Measurements from ENCODE around the gene MRPS22. TPM values are rescaled to one million over a fixed set of nuclear protein-coding genes. Genes with fewer than 3 reads are reported as not detected.
"Not testable (repeated sequence)": the region's sequence is repeated elsewhere in the genome, so short reads cannot be mapped to it uniquely, and the experiment has no call there.

Gene MRPS22
- total and polyA plus RNA-seq, 9 of the 15 experiments (the other 6 are each of a cell fraction or from before 2014, with no cell fraction given): 148 to 397 (median 229) TPM

DNA sequence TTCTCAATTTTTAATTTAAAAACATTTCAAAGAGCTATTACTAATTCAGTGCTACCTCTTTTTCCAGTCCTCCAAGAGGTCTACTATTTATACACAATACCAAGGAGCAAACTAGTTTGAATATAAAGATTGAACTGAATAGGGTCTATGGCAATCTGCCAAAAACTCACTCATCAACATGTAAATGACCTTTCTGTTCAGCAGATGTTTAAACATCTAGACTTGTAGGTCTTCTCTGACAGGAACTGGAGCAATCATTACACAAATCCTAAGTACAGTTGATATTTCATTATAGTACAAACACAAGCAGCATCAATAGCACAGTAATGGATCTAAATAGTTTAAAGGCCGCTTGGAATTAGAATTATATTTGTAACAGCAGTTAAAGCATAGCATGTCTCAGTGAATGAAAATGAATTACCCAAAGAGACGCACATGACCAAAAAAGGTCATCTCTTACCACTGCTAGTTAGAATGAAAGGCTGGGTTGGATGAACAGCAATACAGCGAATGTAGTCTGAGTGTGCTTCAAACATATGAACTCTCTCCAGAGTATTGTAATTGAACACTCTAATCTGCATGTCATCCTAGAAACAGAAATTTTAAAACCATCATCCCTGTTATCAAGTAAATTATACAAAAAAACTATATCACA lies 34.9 kb downstream of the MRPS22 start:
- CTCF ChIA-PET (ENCODE audit: low intra/inter-chr PET ratio): no interaction called here
- intact Hi-C loops (cut with micrococcal nuclease) (no loop called here), in situ Hi-C loops (cut with MboI) (no loop called here)
- H3K4me3 ChIP-seq: no peak overlapping the region
- H4K20me1 ChIP-seq (replicated peaks; ENCODE audit: control insufficient read depth, insufficient read depth, low read length): 0 out of 2 replicates have a peak, but pooled peaks cover 3% of the 10 kb centered on the region
- H3K79me2 ChIP-seq (ENCODE audit: control insufficient read depth, insufficient read depth, low read length): peaks cover 39% of the 10 kb centered on the region
- no peak for FAIRE-seq
- no peaks in the 10 kb centered on the region for H3K9me3 ChIP-seq (replicated peaks; ENCODE audit: control insufficient read depth, insufficient read depth, low read depth, low read length)
- H3K4me1 ChIP-seq (replicated peaks in 1 of 2; ENCODE audit: control insufficient read depth in 2 of 2, insufficient read depth in 2 of 2, low read length in 2 of 2): no peaks in the 10 kb centered on the region; a peak in 2 of 5 replicates
- H3K27ac ChIP-seq (ENCODE audit: extremely low read depth, low read depth, low read length): no peak overlapping the region
- POLR2A ChIA-PET: interaction anchor here (0.6 to 1.5 kb wide), 3 partner anchors 12 to 354 kb away, joined by 3 read pairs; no protein-coding TSS in a partner anchor
- no peak overlapping the region for H2AFZ ChIP-seq (ENCODE audit: low read depth, low read length)
- WGBS (ENCODE audit: insufficient coverage, low coverage, missing lambda C conversion rate): 91% methylated on average over 3 of the region's 3 CpGs
- no peak overlapping the region for H3K9ac ChIP-seq (ENCODE audit: insufficient read depth in 1 of 2, low read depth in 2 of 2, low read length in 2 of 2)
- BruUV-seq (replicated peaks): no TSS peak
- no peaks in the 10 kb centered on the region for H3K9me1 ChIP-seq (ENCODE audit: control insufficient read depth, insufficient read depth, low read length)
- TF ChIP-seq ZNF644 (tag; IDR thresholded peaks at IDR 0.05; ENCODE audit: low read depth) (no peak), NFIX (CRISPR knock-in tag; IDR thresholded peaks at IDR 0.05; ENCODE audit: low read depth) (peak; percentile 53; the same call in 1 of the 2 replicates), CEBPG (CRISPR knock-in tag; IDR thresholded peaks at IDR 0.05) (no peak), CEBPG (tag; conservative IDR thresholded peaks at IDR 0.05 in 1 of 2, IDR thresholded peaks at IDR 0.05 in 1 of 2) (no peak), NFIC (IDR thresholded peaks at IDR 0.05) (peak; percentile 89)
- DNase-seq (ENCODE audit: extremely low read depth in 1 of 4, low spot score in 3 of 4): peak in 1 of 4 experiments; percentile 26
- peaks cover 88% of the 10 kb centered on the region for H3K36me3 ChIP-seq (ENCODE audit: control insufficient read depth, insufficient read depth, low read length)
- no peaks in the 10 kb centered on the region for H3K27me3 ChIP-seq (ENCODE audit: control insufficient read depth in 2 of 2, insufficient read depth in 2 of 2, low read length in 2 of 2)
- ATAC-seq: no peak
- H3K4me2 ChIP-seq (ENCODE audit: insufficient read depth, low read length): no peak overlapping the region

DNA sequence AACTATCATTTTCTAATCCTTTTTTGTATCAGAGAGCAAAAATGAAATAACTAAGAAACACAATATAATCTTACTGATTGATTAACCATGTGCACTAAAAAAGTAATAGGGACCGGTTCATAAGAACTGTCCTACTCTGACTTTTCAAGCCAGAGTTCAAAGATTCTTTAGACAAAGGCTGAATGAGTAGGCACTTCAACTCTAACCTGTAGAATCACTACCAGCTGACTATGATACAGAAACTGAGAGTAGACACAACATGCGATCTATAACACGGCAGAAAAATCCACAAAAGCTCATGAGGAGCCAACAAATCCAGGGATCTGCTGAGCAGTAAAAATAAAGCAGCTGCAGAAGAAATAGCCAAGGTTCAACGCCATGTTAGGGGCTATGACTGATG lies 36.8 kb downstream of the MRPS22 start:
- Histone ChIP-seq H3K36me3 (ENCODE audit: control insufficient read depth, insufficient read depth, low read length) (peaks cover 85% of the 10 kb centered on the region), H3K4me2 (ENCODE audit: insufficient read depth, low read length) (no peak overlapping the region), H2AFZ (ENCODE audit: low read depth, low read length) (no peak overlapping the region), H3K79me2 (ENCODE audit: control insufficient read depth, insufficient read depth, low read length) (peaks cover 57% of the 10 kb centered on the region), H3K4me1 (replicated peaks in 1 of 2; ENCODE audit: control insufficient read depth in 2 of 2, insufficient read depth in 2 of 2, low read length in 2 of 2) (no peaks in the 10 kb centered on the region; a peak in 2 of 5 replicates), H3K27me3 (ENCODE audit: control insufficient read depth in 2 of 2, insufficient read depth in 2 of 2, low read length in 2 of 2) (no peaks in the 10 kb centered on the region), H3K27ac (ENCODE audit: extremely low read depth, low read depth, low read length) (no peak overlapping the region), H3K9me3 (replicated peaks; ENCODE audit: control insufficient read depth, insufficient read depth, low read depth, low read length) (no peaks in the 10 kb centered on the region), H4K20me1 (replicated peaks; ENCODE audit: control insufficient read depth, insufficient read depth, low read length) (0 out of 2 replicates have a peak, but pooled peaks cover 3% of the 10 kb centered on the region), H3K9me1 (ENCODE audit: control insufficient read depth, insufficient read depth, low read length) (no peaks in the 10 kb centered on the region), H3K4me3 (no peak overlapping the region), H3K9ac (ENCODE audit: insufficient read depth in 1 of 2, low read depth in 2 of 2, low read length in 2 of 2) (no peak overlapping the region)
- in situ Hi-C loops (cut with MboI): no loop called here
- ChIA-PET CTCF (ENCODE audit: low intra/inter-chr PET ratio) (no interaction called here), POLR2A (interaction anchor here (0.6 to 2.0 kb wide), 2 partner anchors 10 to 1272 kb away, joined by 3 to 9 read pairs; partner anchors contain the start of gene COPB2)
- TF ChIP-seq ZZZ3 (IDR thresholded peaks at IDR 0.05) (no peak), PHF8 (IDR thresholded peaks at IDR 0.05; ENCODE audit: borderline replicate concordance, low read length) (no peak), POLR2B (IDR thresholded peaks at IDR 0.05; ENCODE audit: low read depth, partially characterized antibody) (no peak), ESRRA (IDR thresholded peaks at IDR 0.05; ENCODE audit: borderline replicate concordance, low read depth) (no peak), ZNF707 (CRISPR knock-in tag; conservative IDR thresholded peaks at IDR 0.05) (no peak)
- intact Hi-C loops (cut with micrococcal nuclease): no loop called here
- ATAC-seq: no peak
- FAIRE-seq: no peak
- WGBS (ENCODE audit: insufficient coverage, low coverage, missing lambda C conversion rate): 94% methylated on average over 4 of the region's 4 CpGs
- BruUV-seq (replicated peaks): no TSS peak
- no peak for DNase-seq (ENCODE audit: extremely low read depth in 1 of 4, low spot score in 3 of 4)

DNA sequence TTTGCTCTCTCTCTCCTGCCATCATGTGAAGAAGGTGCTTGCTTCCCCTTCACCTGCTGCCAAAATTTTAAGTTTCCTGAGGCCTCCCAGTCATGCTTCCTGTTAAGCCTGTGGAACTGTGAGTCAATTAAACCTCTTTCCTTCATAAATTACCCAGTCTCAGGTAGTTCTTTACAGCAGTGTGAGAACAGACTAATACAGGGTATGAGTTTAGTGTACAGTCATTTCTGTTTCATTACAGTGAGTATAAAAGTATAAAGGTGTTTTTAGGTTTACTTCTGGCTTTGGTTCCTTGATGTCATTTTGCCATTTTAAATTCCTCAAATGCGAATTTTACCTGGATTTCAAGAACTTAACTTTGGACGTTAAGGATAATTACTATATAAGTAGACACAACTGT lies 38.5 kb downstream of the MRPS22 start:
- H3K27me3 ChIP-seq (ENCODE audit: control insufficient read depth in 2 of 2, insufficient read depth in 2 of 2, low read length in 2 of 2); H3K9ac ChIP-seq (ENCODE audit: insufficient read depth in 1 of 2, low read depth in 2 of 2, low read length in 2 of 2); H3K4me3 ChIP-seq; CTCF ChIA-PET (ENCODE audit: low intra/inter-chr PET ratio); H3K27ac ChIP-seq (ENCODE audit: extremely low read depth, low read depth, low read length); H3K4me2 ChIP-seq (ENCODE audit: insufficient read depth, low read length); DNase-seq (ENCODE audit: extremely low read depth in 1 of 4, low spot score in 3 of 4); BruUV-seq (replicated peaks); ATAC-seq; intact Hi-C loops (cut with micrococcal nuclease); in situ Hi-C loops (cut with MboI); H3K9me3 ChIP-seq (replicated peaks; ENCODE audit: control insufficient read depth, insufficient read depth, low read depth, low read length); H4K20me1 ChIP-seq (replicated peaks; ENCODE audit: control insufficient read depth, insufficient read depth, low read length); POLR2A ChIA-PET; FAIRE-seq; H2AFZ ChIP-seq (ENCODE audit: low read depth, low read length); H3K9me1 ChIP-seq (ENCODE audit: control insufficient read depth, insufficient read depth, low read length); H3K4me1 ChIP-seq (replicated peaks in 1 of 2; ENCODE audit: control insufficient read depth in 2 of 2, insufficient read depth in 2 of 2, low read length in 2 of 2): not testable (repeated sequence)
- 93% methylated on average over 2 of the region's 2 CpGs for WGBS (ENCODE audit: insufficient coverage, low coverage, missing lambda C conversion rate)
- peaks cover 74% of the 10 kb centered on the region for H3K79me2 ChIP-seq (ENCODE audit: control insufficient read depth, insufficient read depth, low read length)
- H3K36me3 ChIP-seq (ENCODE audit: control insufficient read depth, insufficient read depth, low read length): peaks cover 75% of the 10 kb centered on the region
